Activated CD4-positive, alpha-beta T cell treated with anti-CD3 and anti-CD28 coated beads for 1 hour (primary cell): ENCODE measurements around the gene MRPS34.

Experiments used
- DNase-seq: peaks from one replicate; pipeline ENCODE4 v3.0.0-alpha.2; 2020

The MRPS34 gene

DNA sequence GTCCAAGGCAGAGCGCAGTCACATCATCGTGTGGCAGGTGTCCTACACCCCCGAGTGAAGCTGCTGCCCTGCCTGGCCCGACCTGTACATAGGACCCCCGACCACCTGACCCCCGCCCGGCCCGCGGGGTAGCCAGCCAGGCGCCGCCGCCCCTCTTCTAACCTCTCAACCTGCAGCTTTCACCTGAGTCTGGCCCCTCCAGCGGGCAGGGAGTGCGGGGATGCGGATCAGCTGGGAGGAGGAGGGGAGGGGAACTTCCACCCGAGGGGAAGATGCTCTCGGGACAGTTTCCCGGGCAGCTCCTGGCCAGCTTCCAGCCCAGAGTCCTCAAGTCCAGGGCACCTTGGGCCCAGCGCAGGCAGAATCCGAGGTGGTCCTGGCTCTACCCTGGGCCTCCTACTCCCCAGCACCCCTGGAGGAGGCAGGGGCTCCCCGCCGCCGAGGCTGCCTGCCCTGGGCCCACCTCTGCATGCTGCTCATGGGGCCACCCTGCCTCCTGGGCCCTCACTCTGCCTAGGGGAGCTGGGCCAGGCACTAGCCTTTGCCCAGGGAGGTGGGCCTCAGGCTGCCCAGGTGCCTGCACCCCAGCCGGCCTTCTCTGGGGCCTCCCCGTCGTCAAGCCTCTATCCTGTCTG is 4.0 kb downstream of the MRPS34 start:
- DNase-seq, result no peak

DNA sequence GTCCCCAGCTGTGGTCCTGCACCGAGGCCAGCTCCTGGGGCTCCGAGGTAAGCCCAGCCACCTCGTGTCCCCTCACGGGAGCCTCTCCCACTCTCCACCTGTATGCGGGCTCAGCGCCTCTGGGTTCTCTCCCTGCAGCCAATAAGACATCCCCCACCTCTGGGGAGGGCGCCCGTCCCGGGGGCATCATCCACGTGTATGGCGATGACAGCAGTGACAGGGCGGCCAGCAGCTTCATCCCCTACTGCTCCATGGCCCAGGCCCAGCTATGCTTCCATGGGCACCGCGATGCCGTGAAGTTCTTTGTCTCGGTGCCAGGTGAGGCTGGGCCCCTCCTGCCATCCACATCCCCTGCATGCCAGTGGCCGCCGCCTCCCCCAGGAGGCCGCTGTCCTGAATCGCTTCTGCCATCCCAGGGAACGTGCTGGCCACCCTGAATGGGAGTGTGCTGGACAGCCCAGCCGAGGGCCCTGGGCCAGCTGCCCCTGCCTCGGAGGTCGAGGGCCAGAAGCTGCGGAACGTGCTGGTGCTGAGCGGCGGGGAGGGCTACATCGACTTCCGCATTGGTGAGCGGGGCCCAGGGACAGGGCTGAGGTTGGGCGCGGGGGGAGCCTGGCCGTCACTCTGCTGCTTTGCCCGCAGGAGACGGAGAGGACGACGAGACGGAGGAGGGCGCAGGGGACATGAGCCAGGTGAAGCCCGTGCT is 4.7 kb downstream of the MRPS34 start:
- DNase-seq, result no peak

- no peak for DNase-seq
These were observed 5.6 kb downstream of the MRPS34 start for GRCh38 chr16:1767116-1767994.

GRCh38 chr16:1766701-1767100 is 6.2 kb downstream of the MRPS34 start:
- no peak for DNase-seq

- DNase-seq, result no peak
These were observed 6.7 kb downstream of the MRPS34 start for GRCh38 chr16:1766231-1766630.

GRCh38 chr16:1765826-1766225 is 7.1 kb downstream of the MRPS34 start:
- no peak for DNase-seq

DNA sequence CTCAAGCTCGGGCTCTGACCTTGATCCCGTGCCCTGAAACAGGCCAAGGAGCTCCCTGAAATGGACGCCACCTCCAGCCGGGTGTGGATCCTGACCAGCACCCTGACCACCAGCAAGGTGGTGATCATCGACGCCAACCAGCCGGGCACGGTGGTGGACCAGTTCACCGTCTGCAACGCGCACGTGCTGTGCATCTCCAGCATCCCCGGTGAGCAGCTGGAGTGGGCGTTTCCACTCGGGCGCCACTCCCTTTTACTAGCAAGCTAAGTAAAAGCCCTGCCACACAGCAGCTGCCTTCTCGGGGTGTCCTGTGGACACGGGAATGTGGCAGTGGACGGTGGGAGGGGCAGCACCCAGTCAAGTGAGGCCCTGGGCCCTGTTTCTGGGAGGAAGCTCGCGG is 8.0 kb downstream of the MRPS34 start:
- no peak for DNase-seq

DNA sequence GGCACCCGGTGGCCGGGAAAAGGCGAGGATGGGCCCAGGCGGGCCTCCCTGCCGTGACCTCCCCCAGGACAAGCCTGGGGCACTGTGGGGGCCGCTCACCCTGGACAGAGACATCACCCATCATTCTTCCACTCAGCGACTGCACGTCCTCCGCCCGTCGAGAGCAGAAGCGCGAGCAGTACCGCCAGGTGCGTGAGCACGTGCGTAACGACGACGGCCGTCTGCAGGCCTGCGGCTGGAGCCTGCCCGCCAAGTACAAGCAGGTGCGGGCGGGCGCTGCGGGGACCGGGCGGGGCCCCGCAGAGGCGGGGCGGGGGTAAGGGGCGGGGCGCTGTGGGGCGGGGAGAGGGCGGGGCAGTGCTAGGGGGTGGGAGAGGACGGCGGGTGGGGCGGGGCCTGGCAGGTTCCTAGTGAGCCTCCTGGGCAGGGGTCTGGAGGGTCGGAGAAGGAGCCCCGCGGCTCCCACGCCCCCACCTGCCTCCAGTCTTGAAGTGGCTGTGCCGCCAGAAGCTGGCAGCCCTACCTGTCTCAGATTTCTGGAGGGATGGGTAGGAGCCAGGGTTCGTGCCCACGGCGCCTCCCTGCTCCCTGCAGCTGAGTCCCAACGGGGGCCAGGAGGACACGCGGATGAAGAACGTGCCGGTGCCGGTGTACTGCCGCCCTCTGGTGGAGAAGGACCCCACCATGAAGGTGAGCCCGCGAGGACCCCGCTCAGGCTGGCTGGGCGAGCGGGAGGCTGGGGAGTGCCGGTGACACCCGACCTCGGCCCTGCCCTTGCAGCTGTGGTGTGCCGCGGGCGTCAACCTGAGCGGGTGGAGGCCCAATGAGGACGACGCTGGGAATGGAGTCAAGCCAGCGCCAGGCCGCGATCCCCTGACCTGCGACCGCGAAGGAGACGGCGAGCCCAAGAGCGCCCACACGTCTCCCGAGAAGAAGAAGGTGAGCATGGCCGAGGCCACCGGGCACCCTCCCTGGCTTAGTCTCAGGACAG is 9.1 kb downstream of the MRPS34 start:
- no peak for DNase-seq

DNA sequence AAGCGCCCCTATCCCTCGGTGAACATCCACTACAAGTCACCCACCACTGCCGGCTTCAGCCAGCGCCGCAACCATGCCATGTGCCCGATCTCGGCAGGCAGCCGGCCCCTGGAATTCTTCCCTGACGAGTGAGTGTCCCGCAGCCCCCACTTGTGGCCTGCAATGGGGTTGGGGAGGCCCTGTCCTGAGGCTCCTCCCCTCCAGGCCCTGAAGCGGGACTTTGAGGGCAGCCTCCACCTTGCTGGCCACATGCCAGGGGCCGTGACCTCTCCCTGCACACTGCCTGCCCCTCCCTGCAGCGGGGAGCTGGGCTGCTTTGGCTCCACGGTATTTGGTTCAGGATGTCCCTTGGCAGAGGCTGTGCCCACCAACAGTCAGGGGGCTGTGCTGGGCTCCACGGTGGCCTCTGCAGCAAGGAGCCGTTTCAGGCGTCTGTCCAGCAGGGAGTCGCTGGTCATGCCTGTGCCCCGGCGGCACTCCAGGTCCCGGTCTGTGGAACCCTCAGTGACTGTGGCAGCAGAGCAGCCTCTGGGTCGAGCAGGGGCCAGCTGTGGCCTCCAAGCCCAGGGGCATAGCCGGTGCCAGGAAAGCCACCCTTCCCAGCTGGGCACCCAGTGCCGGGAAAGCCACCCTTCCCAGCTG is 9.9 kb downstream of the MRPS34 start:
- no peak for DNase-seq

- DNase-seq, result no peak
These were observed 10.6 kb downstream of the MRPS34 start for GRCh38 chr16:1762196-1762878.

DNA sequence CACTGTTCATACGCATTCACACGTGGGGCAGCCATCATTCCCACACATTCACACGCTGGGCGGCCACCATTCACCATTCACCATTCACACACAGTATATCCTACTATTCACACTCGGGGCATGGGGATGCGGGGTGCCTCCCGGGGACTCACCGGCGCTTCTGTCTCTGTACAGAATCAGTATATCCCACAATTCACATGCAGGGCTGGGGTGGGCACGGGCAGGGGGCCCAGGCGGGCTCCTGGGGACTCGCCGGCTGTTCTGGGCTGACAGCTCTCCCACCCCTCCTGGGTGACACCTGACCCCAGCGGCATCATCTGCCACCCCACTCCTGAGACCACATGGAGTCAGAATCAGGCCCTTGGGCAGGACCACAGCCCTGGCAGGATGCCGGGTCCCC is 11.2 kb downstream of the MRPS34 start:
- no peak for DNase-seq

DNA sequence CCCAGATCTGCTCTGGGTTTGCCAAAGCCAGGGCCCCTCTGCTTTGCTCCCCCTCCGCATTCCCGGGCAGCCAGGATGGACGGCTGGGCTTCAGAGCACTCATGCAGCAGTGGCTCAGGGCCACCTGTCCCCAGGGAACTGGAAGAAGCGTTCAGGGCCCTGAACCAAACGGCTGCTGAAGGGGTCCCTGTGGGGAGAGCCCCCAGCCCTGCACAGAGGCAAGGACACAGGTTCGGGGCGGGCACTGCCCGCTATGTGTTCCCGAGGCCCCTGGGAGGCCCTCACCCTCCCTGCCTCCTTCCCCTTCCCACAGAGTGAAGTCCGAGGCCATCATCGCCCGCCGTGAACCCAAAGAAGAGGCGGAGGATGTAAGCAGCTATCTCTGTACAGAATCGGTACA is 12.0 kb downstream of the MRPS34 start:
- no peak for DNase-seq

DNA sequence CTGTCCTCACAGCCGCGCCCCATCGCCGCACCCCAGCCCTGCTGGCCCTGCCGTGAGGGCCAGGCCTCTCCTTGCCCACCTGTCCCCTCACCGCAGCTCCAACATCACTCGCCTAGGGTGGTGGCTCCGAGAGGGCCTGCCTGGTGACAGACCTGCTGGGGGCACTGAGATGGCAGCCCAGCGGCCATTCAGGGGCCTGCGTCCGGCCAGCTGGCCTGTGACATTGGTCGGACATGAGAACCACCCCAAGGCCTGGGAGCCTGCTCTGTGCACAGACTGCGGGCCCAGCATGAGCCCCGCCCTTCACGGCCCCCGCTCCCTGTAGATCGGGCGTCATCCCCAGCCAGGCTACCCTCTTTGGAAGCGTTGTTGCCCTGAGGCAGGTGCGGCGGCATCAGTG is 13.4 kb downstream of the MRPS34 start:
- no peak for DNase-seq

DNA sequence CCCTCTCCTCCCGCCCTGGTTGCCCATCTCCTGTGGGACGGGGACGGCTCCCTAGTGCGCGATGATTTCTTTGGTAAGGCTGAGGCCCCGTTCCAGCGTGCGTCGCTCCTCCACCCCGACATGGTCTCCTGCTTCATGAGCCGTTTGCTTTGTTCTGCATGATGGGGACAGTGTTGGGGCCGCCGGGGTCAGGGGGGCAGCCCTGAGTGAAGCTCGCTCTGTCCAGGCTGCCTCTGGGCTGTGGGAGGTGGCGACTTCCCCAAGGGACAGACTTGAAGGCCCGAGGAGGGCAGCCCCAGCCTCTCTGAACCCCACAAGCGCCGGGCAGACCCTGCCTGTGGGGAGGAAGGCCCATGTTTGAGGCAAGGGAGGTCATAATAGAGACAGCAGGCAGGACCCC is 14.0 kb downstream of the MRPS34 start:
- no peak for DNase-seq

DNA sequence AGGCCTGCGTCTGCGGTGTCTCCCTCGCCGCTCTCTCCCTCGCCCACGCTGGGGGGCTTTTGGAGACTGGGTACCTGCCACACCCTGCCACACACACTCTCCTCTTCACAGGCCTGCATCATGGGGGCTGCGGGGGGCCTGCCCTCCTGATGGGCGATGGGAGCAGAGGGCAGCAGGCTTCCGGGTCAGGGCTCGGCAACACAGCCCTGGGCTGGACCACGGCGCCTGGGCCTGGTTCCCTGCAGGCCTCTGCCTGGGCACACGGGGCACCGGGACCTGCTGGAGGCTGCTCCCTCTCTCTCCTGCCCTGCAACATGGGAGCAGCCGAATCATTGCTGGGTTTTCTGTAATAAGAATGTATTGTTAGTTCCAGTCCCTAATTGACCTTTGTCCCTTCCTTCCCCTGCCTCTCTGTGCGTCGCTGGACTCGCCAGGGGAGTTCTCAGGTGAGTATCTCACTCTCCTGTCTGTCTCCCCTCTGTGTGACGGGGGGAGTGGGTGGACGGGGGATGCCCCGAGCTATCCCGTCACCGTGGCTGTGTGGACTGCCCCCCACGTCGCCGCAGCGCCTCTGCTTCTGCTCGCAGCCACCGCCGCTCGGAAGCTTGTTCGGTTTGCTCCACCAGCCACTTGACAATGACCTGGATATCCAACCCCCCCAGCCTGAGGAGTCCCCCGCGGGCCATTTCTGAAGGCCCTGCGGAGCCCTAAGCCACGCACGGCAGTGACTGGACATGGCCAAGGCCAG is 15.0 kb downstream of the MRPS34 start:
- DNase-seq, result no peak

DNA sequence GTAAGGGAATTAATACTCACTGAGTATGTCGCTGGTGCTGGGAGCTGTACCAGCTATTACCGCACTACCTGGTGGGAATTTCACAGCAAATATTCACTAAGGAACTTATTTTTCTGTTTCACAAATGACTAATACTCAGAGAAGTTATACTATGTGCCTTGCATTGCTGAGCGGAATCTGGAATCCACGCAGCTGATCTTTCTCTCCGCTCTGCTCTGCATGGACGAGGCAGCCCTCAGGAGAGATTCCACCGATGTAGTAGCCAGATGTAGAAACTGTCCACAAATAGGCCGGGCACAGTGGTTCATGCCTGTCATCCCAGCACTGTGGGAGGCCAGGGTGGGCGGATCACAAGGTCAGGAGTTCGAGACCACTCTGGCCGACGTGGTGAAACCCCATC is 18.7 kb downstream of the MRPS34 start:
- DNase-seq, result no peak

DNA sequence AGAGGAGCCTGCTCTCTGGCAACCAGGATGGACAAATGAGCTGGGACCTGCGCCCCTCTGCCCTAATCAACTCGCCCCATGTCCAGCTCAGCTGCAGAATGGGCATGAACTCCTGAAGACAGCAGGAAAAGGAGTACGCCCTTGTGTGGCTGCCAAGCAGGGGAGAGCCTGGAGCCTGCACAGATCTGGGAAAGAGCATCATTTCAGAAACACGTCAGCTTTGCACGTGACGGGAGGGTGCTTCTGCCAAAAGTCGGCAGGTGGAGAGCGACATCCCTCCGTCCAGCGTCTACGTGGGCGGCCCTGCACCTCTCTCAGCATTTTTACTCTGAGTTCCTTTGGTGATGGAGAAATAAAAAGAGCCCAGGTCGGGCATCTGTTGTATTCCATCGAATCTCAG is 20.1 kb downstream of the MRPS34 start:
- DNase-seq, result no peak

DNA sequence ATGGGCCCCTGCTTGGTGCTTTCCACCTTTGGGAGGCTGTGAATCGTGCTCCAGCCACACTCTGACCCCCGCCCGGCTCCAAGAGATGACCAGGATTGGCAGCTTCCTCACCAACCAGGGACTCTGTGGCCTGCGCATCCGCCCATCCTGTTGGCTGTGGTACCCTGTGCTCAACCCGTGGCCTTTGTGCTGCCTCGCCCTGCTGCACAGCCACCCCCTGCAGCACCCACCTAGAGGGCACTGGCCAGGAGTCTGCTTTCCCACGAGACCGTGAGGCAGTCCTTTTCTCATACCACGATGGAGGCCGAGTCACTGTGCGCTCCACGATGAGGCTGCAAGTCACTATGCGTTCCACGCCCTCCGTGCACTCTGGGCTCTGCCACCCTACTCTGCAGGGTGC is 21.0 kb downstream of the MRPS34 start:
- no peak for DNase-seq

DNA sequence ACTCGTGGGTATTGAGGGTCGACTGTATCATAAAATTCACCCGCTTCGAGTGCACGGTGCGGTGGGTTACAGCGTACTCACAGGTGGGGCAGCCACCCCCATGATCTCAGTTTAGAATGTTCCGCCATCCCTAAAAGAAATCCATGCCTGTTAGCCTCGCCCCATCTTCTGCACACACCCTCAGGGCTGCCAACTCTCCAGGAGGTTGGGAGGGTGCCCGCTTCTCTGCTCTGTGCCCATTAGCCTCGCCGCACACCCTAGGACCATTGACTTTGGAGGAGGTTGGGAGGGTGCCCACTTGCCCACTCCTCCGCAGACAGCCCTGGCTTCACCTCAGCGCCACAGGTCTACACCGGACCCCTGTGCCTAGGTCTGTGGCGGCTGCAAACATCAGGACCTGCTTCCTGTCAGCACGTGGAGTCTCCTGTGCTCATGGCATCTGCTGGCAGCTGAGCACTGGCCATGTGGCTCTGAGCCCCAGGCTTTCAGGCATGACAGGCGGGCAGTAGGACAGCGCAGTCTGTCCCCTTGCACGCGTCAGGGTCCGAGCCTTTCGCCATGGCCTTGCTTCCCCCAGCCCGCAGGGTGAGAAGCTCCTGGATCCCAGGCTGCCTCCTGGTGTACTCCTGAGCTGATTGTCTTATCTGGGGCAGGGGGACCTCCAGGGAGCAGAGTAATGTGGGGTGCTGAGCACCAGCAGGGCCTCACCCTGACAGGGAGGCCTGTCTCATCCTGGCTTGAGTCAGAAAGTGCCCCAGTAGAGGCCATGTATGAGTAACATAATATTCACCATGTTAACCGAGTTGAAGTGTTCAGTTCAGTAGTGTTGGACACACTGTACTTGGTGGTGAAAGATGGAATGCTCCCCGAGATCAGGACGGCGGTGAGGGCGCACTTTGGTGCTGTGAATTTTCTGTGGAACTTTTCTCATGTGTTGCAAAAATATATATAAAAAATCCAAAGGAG is 23.5 kb downstream of the MRPS34 start:
- DNase-seq, result no peak

GRCh38 chr16:1747934-1748333 is 25.0 kb downstream of the MRPS34 start:
- no peak for DNase-seq
